Measurements from ENCODE around the gene ZNF467. TPM values are rescaled to one million over a fixed set of nuclear protein-coding genes. Genes with fewer than 3 reads are reported as not detected.

Gene ZNF467
- total RNA-seq, 1 donor from 2014 or later = 0.17 TPM

GRCh38 chr7:149803551-149804074, 30.2 kb upstream of the ZNF467 start:
- TF ChIP-seq CTCF (IDR thresholded peaks at IDR 0.05) = no peak
- no peak for TF ChIP-seq EZH2 (IDR thresholded peaks at IDR 0.05)
- no peak for TF ChIP-seq EZH2phosphoT487 (IDR thresholded peaks at IDR 0.05)
- no peak for DNase-seq (ENCODE audit: low spot score)
- Mint-ChIP-seq H3K4me1 (peaks cover 6% of the 10 kb centered on the region), H3K4me3 (no peak overlapping the region), H3K27me3 (ENCODE audit: insufficient read depth, low read depth) (no peaks in the 10 kb centered on the region), H3K36me3 (no peaks in the 10 kb centered on the region), H3K27ac (no peak overlapping the region), H3K9me3 (no peaks in the 10 kb centered on the region)
- Histone ChIP-seq H3F3A (ENCODE audit: low read depth) (no peaks in the 10 kb centered on the region), H2AFZ (replicated peaks) (no peak overlapping the region), H3K4me1 (no peaks in the 10 kb centered on the region), H3K27ac (no peak overlapping the region), H3K79me2 (ENCODE audit: low read depth) (no peaks in the 10 kb centered on the region), H3K9me3 (ENCODE audit: low read depth) (no peaks in the 10 kb centered on the region), H3K9ac (no peak overlapping the region), H3K36me3 (no peaks in the 10 kb centered on the region), H3K27me3 (no peaks in the 10 kb centered on the region), H4K20me1 (ENCODE audit: low read depth) (no peaks in the 10 kb centered on the region), H3K4me3 (no peak overlapping the region), H3K4me2 (no peak overlapping the region)

- Histone ChIP-seq H3K9ac (no peak overlapping the region), H3K4me3 (no peak overlapping the region), H3K27ac (no peak overlapping the region), H4K20me1 (ENCODE audit: low read depth) (no peaks in the 10 kb centered on the region), H3K4me1 (no peaks in the 10 kb centered on the region), H2AFZ (replicated peaks) (no peak overlapping the region), H3K9me3 (ENCODE audit: low read depth) (no peaks in the 10 kb centered on the region), H3K36me3 (no peaks in the 10 kb centered on the region), H3K79me2 (ENCODE audit: low read depth) (no peaks in the 10 kb centered on the region), H3F3A (ENCODE audit: low read depth) (no peaks in the 10 kb centered on the region), H3K27me3 (no peaks in the 10 kb centered on the region), H3K4me2 (no peak overlapping the region)
- H3K9me3 Mint-ChIP-seq = no peaks in the 10 kb centered on the region
- H3K27ac Mint-ChIP-seq = no peak overlapping the region
- peaks cover 9% of the 10 kb centered on the region for H3K4me1 Mint-ChIP-seq
- DNase-seq (ENCODE audit: low spot score) = no peak
- peaks cover 2% of the 10 kb centered on the region for H3K27me3 Mint-ChIP-seq (ENCODE audit: insufficient read depth, low read depth)
- TF ChIP-seq EZH2 (IDR thresholded peaks at IDR 0.05) = no peak
- TF ChIP-seq CTCF (IDR thresholded peaks at IDR 0.05) = no peak
- TF ChIP-seq EZH2phosphoT487 (IDR thresholded peaks at IDR 0.05) = no peak
- H3K4me3 Mint-ChIP-seq = no peak overlapping the region
- no peaks in the 10 kb centered on the region for H3K36me3 Mint-ChIP-seq
Observed at GRCh38 chr7:149802966-149803365, 29.6 kb upstream of the ZNF467 start.

- no peaks in the 10 kb centered on the region for H3K27me3 ChIP-seq
- no peak overlapping the region for H3K4me3 ChIP-seq
- Mint-ChIP-seq H3K9me3 (no peaks in the 10 kb centered on the region), H3K4me3 (no peak overlapping the region), H3K27ac (no peak overlapping the region), H3K4me1 (peaks cover 9% of the 10 kb centered on the region), H3K27me3 (ENCODE audit: insufficient read depth, low read depth) (peaks cover 2% of the 10 kb centered on the region), H3K36me3 (no peaks in the 10 kb centered on the region)
- H3K9me3 ChIP-seq (ENCODE audit: low read depth) = no peaks in the 10 kb centered on the region
- H3K36me3 ChIP-seq = no peaks in the 10 kb centered on the region
- H3K9ac ChIP-seq = no peak overlapping the region
- no peaks in the 10 kb centered on the region for H3F3A ChIP-seq (ENCODE audit: low read depth)
- no peak overlapping the region for H3K27ac ChIP-seq
- no peaks in the 10 kb centered on the region for H4K20me1 ChIP-seq (ENCODE audit: low read depth)
- TF ChIP-seq CTCF (IDR thresholded peaks at IDR 0.05) = no peak
- TF ChIP-seq EZH2phosphoT487 (IDR thresholded peaks at IDR 0.05) = no peak
- TF ChIP-seq EZH2 (IDR thresholded peaks at IDR 0.05) = no peak
- no peaks in the 10 kb centered on the region for H3K4me1 ChIP-seq
- H2AFZ ChIP-seq (replicated peaks) = no peak overlapping the region
- DNase-seq (ENCODE audit: low spot score) = no peak
- H3K79me2 ChIP-seq (ENCODE audit: low read depth) = no peaks in the 10 kb centered on the region
- no peak overlapping the region for H3K4me2 ChIP-seq
Observed at GRCh38 chr7:149801816-149802215, 28.4 kb upstream of the ZNF467 start.
